ENCODE measurements around the gene PTPA. TPM values are rescaled to one million over a fixed set of nuclear protein-coding genes. Genes with fewer than 3 reads are reported as not detected.
A peak's percentile ranks its signal among the peaks of the same experiment; 100 is the strongest.

PTPA gene
- total RNA-seq, 4 donors from 2014 or later, result 48.7 to 65.7 (median 51.9) TPM

DNA sequence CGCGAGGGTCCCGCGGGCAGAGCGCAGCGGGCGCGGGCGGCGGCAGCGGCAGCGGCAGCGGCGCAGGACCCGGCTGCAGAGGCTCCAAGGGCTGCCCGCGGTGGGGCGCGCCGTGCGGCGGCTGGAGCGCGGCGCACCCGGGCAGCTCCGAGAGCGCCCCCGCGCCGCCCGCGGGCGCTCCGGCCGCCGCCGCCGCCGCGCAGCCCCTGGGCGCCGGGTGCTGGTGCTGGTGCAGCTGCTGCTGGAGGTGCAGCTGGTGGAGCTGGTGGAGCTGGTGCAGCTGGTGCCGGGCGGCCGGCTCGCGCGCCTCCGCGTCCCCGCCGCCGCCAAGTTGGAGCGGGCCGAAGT is 66.2 kb downstream of the PTPA start:
- Histone ChIP-seq H3K36me3 (no peaks in the 10 kb centered on the region), H3K27ac (peak overlapping the region; percentile 63 to 98 (median 88)), H3K9me3 (no peaks in the 10 kb centered on the region), H3K4me3 (peak overlapping the region; percentile 68 to 96 (median 76)), H3K27me3 (no peaks in the 10 kb centered on the region), H3K4me1 (peaks cover 5 to 47% (median 15%) of the 10 kb centered on the region in 4 donors)
- DNase-seq, result no peak
- TF ChIP-seq, protein P1, sequence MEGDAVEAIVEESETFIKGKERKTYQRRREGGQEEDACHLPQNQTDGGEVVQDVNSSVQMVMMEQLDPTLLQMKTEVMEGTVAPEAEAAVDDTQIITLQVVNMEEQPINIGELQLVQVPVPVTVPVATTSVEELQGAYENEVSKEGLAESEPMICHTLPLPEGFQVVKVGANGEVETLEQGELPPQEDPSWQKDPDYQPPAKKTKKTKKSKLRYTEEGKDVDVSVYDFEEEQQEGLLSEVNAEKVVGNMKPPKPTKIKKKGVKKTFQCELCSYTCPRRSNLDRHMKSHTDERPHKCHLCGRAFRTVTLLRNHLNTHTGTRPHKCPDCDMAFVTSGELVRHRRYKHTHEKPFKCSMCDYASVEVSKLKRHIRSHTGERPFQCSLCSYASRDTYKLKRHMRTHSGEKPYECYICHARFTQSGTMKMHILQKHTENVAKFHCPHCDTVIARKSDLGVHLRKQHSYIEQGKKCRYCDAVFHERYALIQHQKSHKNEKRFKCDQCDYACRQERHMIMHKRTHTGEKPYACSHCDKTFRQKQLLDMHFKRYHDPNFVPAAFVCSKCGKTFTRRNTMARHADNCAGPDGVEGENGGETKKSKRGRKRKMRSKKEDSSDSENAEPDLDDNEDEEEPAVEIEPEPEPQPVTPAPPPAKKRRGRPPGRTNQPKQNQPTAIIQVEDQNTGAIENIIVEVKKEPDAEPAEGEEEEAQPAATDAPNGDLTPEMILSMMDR (IDR thresholded peaks at IDR 0.05), result peak in 2 of 6 experiments; percentile 9 to 12
- no peak for TF ChIP-seq POLR2A (IDR thresholded peaks at IDR 0.05)

DNA sequence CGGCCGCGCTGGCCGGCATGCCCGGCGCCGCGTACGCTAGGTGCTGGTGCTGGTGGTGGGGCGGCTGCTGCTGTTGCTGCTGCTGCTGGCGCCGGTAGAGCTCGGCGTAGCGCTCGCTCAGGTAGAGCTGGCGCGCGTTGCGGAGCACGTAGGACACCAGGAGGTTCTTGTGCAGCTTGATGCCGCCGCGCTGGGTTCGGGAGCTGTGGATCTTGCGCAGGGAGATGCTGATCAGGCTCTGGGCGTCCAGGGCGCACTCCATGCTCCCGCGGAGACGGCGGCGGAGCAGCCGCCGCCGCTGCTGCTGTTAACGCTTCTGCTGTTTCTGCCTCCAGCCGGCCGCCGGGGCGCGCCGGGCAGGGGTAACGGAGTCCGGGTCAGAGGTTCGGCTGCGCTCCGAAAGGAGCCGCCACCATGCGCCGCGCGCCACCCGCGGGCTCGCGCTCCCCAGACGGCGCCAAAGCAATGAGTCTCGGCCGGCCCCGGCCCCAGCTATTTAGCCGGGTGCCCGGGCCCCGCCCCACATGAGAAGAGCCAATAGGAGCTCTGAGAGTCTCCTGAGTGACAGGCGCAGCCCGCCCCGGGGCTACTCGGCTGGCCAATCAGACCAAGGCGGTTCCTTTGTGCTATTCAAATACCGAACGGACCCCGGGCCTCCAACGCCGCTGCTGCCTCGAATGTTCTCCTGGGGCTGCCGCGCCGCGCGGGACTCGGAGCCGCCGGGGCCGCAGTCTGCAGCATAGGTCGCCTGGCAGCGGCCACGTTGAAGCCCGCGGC is 66.8 kb downstream of the PTPA start, which contains the start of gene IER5L:
TSS of gene IER5L (minus strand) at position 471 of the 777 bp plus-strand sequence. CDS start at position 262, 209 bp downstream.
- Histone ChIP-seq H3K4me1 (peaks cover 5 to 53% (median 17%) of the 10 kb centered on the region in 4 donors), H3K27ac (peak within 1 kb of the TSS; percentile 81 to 98 (median 94)), H3K4me3 (peak within 1 kb of the TSS; percentile 68 to 96 (median 76)), H3K27me3 (no peaks in the 10 kb centered on the region), H3K9me3 (no peaks in the 10 kb centered on the region), H3K36me3 (no peaks in the 10 kb centered on the region)
- DNase-seq, result peak; percentile 94 to 98 (median 96)
- peak; percentile 87 to 94 for TF ChIP-seq POLR2A (IDR thresholded peaks at IDR 0.05)
- TF ChIP-seq, protein P1 (IDR thresholded peaks at IDR 0.05), result no peak

DNA sequence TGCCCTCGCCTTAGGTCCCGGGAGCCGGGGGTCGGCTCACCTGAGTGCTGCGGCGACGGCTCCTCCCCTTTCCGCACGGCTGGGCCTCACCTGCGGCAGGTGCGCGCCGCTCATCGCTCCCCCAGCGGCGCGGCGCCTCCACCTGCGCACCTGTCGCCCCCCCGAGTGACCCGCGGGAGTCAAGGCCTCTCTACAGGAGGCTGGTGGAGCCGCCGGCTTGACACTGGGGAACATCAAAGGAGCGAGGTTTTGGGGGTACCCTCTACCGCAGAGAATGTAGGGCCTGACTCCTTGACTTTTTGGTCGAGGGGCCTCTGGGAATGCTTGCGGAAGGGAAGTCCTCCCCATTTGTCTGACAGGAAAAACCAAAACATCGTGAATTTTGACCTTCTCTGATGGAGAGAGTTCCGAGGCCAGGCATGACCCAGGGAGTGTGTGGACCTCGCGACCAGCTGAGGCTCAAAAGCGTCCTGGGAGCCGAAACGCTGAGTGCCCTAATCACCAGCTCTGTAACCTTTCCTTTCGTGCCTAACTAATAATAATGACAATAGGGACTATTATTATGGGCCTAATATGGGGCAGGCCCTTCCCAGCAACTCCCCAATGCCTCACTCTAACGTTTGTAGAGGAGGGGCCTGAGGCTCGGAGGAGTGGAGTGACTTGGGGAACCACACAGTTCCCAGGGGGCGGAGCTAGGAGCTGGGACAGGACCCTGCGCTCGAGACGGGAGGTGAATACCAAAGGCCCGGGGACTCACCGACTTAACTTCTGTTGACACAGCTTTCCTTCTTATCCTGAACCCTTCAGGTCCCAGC is 67.6 kb downstream of the PTPA start:
- peaks cover 5 to 54% (median 16%) of the 10 kb centered on the region in 4 donors for H3K4me1 ChIP-seq
- DNase-seq, result peak in 1 of 3 donors; percentile 61
- peak overlapping the region in 3 of 4 donors; percentile 74 to 95 (median 81) for H3K27ac ChIP-seq
- H3K36me3 ChIP-seq, result no peaks in the 10 kb centered on the region
- TF ChIP-seq, protein P1 (IDR thresholded peaks at IDR 0.05), result no peak
- H3K9me3 ChIP-seq, result no peaks in the 10 kb centered on the region
- H3K4me3 ChIP-seq, result peak overlapping the region; percentile 68 to 96 (median 76)
- H3K27me3 ChIP-seq, result no peaks in the 10 kb centered on the region

DNA sequence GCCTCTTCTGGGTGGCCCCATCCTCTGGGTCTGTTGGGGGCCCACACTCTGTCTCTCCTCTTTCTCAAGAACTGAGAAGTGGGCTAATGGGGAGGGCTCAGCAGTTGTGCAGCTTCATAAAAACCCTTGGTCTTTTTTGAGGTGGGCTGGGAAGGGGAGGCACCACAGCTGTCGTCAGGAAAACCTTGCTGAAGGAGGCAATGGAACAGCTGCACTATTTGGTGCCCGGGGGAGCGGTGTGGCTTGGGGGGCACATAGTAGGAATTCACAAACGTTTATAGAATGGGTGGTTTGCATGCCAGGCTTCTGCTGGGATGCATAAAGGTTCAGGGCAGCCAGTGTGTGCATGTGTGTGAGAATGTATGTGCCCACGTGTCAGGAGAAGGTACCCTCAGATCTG is 70.0 kb downstream of the PTPA start:
- H3K4me3 ChIP-seq, result no peak overlapping the region
- peak overlapping the region in 2 of 4 donors; percentile 72 to 74 for H3K27ac ChIP-seq
- H3K4me1 ChIP-seq, result peaks cover 5 to 59% (median 15%) of the 10 kb centered on the region in 4 donors
- H3K27me3 ChIP-seq, result no peaks in the 10 kb centered on the region
- TF ChIP-seq, protein P1 (IDR thresholded peaks at IDR 0.05), result no peak
- TF ChIP-seq POLR2A (IDR thresholded peaks at IDR 0.05), result no peak
- no peaks in the 10 kb centered on the region for H3K36me3 ChIP-seq
- DNase-seq, result no peak
- no peaks in the 10 kb centered on the region for H3K9me3 ChIP-seq

DNA sequence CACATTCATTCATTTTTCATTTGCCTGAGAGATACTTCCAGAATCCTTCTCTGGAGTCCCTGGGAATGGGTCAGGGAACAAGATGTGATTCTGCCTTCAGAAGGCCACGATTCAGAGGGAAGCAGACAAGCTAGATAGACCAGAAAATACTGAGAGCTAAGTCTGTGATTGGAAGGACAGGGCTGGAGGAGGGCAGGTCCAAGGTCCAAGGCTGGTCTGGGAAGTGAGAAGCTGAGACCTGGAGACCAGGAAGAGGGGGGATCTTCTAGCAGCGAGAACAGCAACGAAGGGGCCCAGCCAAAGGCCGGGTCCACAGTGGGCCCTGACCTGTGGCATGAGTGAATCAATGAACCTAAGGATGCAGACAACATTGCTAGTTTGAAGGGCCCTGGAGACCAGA is 70.9 kb downstream of the PTPA start:
- no peaks in the 10 kb centered on the region for H3K9me3 ChIP-seq
- peak overlapping the region in 2 of 4 donors; percentile 48 to 72 for H3K27ac ChIP-seq
- H3K36me3 ChIP-seq, result no peaks in the 10 kb centered on the region
- no peak overlapping the region for H3K4me3 ChIP-seq
- TF ChIP-seq POLR2A (IDR thresholded peaks at IDR 0.05), result no peak
- TF ChIP-seq, protein P1 (IDR thresholded peaks at IDR 0.05), result no peak
- peak in 2 of 3 donors; percentile 69 to 75 for DNase-seq
- H3K4me1 ChIP-seq, result peaks cover 5 to 59% (median 12%) of the 10 kb centered on the region in 4 donors
- no peaks in the 10 kb centered on the region for H3K27me3 ChIP-seq

Measured in Peyer's patch (tissue), 4 donors.